ENCODE data around the gene DGUOK. TPM values are rescaled to one million over a fixed set of nuclear protein-coding genes. Genes with fewer than 3 reads are reported as not detected.

Gene DGUOK
- total RNA-seq, 1 donor: 46.0 TPM

DNA sequence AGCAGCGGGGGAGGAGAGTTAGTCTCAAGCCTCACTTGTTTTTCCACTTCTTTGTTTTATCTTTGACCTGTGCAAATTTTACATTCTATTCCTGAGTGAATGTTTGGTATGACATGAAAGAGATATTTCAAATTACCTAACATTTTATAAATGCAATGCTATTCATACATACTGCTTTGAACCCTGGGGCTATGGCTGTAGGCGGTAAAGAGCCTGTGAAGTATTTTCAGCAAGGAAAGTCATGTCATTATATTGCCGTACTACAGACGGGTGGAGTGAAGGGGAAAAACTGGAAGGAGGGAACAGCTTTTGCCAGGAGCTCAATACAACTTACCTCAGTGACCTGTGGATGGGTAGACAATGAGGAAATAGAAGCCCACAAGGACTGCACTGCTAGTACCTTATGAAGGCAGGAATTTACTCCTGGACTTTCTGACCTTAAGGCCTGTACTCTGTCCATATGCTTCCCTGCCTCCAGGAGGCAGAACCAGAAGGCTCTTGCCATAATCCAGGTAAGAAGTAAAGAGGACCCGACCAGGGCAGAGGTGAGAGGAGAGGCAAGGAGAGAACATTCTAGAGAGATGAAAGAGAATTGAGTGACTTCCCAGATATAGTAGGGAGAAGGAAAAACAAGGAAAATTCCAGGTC, 29.7 kb downstream of the DGUOK start:
- no peak overlapping the region for H3K4me3 ChIP-seq (ENCODE audit: insufficient read depth, low read length)
- H2AFZ ChIP-seq (ENCODE audit: low read length): no peak overlapping the region
- no peak overlapping the region for H3K4me2 ChIP-seq (ENCODE audit: insufficient read depth, low read length)
- H4K20me1 ChIP-seq (ENCODE audit: insufficient read depth, low read length): peaks cover 32% of the 10 kb centered on the region
- H3K79me2 ChIP-seq (ENCODE audit: insufficient read depth, low read length): peaks cover 6% of the 10 kb centered on the region
- no peaks in the 10 kb centered on the region for H3K27me3 ChIP-seq (ENCODE audit: insufficient read depth, low read length)
- DNase-seq (ENCODE audit: insufficient read length, low spot score, missing footprints): peak; percentile 23
- TF ChIP-seq, protein P1, sequence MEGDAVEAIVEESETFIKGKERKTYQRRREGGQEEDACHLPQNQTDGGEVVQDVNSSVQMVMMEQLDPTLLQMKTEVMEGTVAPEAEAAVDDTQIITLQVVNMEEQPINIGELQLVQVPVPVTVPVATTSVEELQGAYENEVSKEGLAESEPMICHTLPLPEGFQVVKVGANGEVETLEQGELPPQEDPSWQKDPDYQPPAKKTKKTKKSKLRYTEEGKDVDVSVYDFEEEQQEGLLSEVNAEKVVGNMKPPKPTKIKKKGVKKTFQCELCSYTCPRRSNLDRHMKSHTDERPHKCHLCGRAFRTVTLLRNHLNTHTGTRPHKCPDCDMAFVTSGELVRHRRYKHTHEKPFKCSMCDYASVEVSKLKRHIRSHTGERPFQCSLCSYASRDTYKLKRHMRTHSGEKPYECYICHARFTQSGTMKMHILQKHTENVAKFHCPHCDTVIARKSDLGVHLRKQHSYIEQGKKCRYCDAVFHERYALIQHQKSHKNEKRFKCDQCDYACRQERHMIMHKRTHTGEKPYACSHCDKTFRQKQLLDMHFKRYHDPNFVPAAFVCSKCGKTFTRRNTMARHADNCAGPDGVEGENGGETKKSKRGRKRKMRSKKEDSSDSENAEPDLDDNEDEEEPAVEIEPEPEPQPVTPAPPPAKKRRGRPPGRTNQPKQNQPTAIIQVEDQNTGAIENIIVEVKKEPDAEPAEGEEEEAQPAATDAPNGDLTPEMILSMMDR (IDR thresholded peaks at IDR 0.05; ENCODE audit: extremely low read depth, low read depth, low read length): no peak
- H3K27ac ChIP-seq (ENCODE audit: low read depth, low read length): no peak overlapping the region
- peaks cover 6% of the 10 kb centered on the region for H3K4me1 ChIP-seq (ENCODE audit: insufficient read depth, low read length)
- peaks cover 65% of the 10 kb centered on the region for H3K36me3 ChIP-seq (ENCODE audit: insufficient read depth, low read length)
- no peaks in the 10 kb centered on the region for H3K9me3 ChIP-seq (ENCODE audit: low read depth, low read length)

DNA sequence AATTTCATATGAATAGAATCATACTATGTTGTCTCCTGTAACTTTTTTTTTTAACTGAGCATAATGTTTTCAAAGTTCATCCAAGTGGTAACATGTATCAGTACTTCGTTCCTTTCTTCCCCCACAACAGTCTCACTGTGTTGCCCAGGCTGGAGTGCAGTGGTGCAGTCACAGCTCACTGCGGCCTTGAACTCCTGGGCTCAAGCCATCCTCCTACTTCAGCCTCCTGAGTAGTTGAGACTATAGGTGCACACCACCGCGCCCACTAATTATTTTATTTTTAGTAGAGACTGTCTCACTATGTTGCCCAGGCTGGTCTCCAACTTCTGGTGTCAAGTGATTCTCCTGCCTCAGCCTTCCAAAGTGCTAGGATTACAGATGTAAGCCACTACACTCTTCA, 34.6 kb downstream of the DGUOK start:
- Histone ChIP-seq H3K9me3 (ENCODE audit: low read depth, low read length) (no peaks in the 10 kb centered on the region), H4K20me1 (ENCODE audit: insufficient read depth, low read length) (peaks cover 15% of the 10 kb centered on the region), H3K27me3 (ENCODE audit: insufficient read depth, low read length) (no peaks in the 10 kb centered on the region), H2AFZ (ENCODE audit: low read length) (no peak overlapping the region), H3K4me2 (ENCODE audit: insufficient read depth, low read length) (no peak overlapping the region), H3K36me3 (ENCODE audit: insufficient read depth, low read length) (peaks cover 35% of the 10 kb centered on the region), H3K4me1 (ENCODE audit: insufficient read depth, low read length) (no peaks in the 10 kb centered on the region), H3K79me2 (ENCODE audit: insufficient read depth, low read length) (no peaks in the 10 kb centered on the region), H3K4me3 (ENCODE audit: insufficient read depth, low read length) (no peak overlapping the region), H3K27ac (ENCODE audit: low read depth, low read length) (no peak overlapping the region)
- TF ChIP-seq, protein P1 (IDR thresholded peaks at IDR 0.05; ENCODE audit: extremely low read depth, low read depth, low read length): no peak
- no peak for DNase-seq (ENCODE audit: insufficient read length, low spot score, missing footprints)

DNA sequence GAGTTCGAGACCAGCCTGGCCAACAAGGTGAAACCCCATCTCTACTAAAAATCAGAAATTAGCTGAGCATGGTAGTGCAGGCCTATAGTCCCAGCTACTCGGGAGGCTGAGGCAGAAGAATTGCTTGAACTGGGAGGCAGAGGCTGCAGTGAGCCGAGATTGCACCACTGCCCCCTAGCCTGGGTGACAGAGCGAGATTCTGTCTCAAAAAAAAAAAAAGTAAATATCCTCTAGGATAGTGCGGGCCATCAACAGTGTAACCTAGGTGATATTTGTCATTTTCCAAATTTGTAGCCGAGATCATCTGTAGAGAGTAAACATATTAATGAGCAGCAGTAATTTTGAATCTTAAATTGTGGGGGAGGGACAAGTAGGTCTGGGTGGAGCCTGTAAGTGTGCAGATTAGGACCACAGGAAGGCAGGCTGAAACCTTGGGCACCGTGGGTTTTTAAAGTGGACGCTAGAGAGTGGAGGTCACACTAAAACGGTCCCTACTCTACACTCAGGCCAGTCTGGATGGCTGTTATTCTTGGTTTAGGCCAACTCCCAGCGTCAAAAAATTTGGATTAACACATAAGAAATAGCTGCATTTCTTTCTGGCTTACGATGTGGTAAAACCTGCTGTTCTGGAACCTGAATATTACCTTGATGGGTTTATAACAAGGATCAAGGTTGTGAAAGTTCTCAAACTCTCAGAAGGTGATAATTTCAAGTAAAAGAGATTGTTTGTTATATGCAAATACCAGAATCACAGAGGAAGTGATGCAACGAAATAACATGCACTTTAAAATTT, 35.3 kb downstream of the DGUOK start:
- TF ChIP-seq, protein P1 (IDR thresholded peaks at IDR 0.05; ENCODE audit: extremely low read depth, low read depth, low read length): no peak
- Histone ChIP-seq H3K36me3 (ENCODE audit: insufficient read depth, low read length) (peaks cover 27% of the 10 kb centered on the region), H3K27ac (ENCODE audit: low read depth, low read length) (no peak overlapping the region), H3K9me3 (ENCODE audit: low read depth, low read length) (no peaks in the 10 kb centered on the region), H3K79me2 (ENCODE audit: insufficient read depth, low read length) (no peaks in the 10 kb centered on the region), H4K20me1 (ENCODE audit: insufficient read depth, low read length) (peaks cover 8% of the 10 kb centered on the region), H2AFZ (ENCODE audit: low read length) (no peak overlapping the region), H3K4me1 (ENCODE audit: insufficient read depth, low read length) (no peaks in the 10 kb centered on the region), H3K27me3 (ENCODE audit: insufficient read depth, low read length) (peaks cover 2% of the 10 kb centered on the region), H3K4me3 (ENCODE audit: insufficient read depth, low read length) (no peak overlapping the region), H3K4me2 (ENCODE audit: insufficient read depth, low read length) (no peak overlapping the region)
- no peak for DNase-seq (ENCODE audit: insufficient read length, low spot score, missing footprints)

DNA sequence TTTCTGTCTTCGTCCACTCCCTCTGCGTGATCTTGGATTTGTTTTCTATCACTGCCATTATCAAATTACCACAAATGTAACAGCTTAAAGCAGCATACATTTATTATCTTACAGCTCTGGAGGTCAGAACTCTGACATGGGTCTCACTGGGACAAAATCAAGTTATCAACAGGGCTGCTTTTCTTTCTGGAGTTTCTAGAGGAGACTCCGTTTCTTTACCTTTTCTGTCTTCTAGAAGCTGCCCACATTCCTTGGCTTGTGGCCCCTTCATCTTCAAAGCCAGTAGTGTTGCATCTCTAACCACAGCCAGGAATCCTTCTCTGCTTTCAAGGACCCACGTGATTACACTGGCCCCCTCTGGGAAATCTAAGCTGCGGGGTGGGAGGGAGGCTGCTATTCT, 36.1 kb downstream of the DGUOK start:
- H3K27ac ChIP-seq (ENCODE audit: low read depth, low read length): no peak overlapping the region
- no peak overlapping the region for H3K4me3 ChIP-seq (ENCODE audit: insufficient read depth, low read length)
- no peak overlapping the region for H3K4me2 ChIP-seq (ENCODE audit: insufficient read depth, low read length)
- H3K36me3 ChIP-seq (ENCODE audit: insufficient read depth, low read length): peaks cover 24% of the 10 kb centered on the region
- peaks cover 2% of the 10 kb centered on the region for H3K27me3 ChIP-seq (ENCODE audit: insufficient read depth, low read length)
- no peak overlapping the region for H2AFZ ChIP-seq (ENCODE audit: low read length)
- no peaks in the 10 kb centered on the region for H3K4me1 ChIP-seq (ENCODE audit: insufficient read depth, low read length)
- H3K9me3 ChIP-seq (ENCODE audit: low read depth, low read length): no peaks in the 10 kb centered on the region
- TF ChIP-seq, protein P1 (IDR thresholded peaks at IDR 0.05; ENCODE audit: extremely low read depth, low read depth, low read length): no peak
- no peak for DNase-seq (ENCODE audit: insufficient read length, low spot score, missing footprints)
- H3K79me2 ChIP-seq (ENCODE audit: insufficient read depth, low read length): no peaks in the 10 kb centered on the region
- peaks cover 4% of the 10 kb centered on the region for H4K20me1 ChIP-seq (ENCODE audit: insufficient read depth, low read length)
